ENCODE measurements around the gene DYNC2I2.

- TF ChIP-seq CTCF (IDR thresholded peaks at IDR 0.05) (no peak), POLR2A (IDR thresholded peaks at IDR 0.05) (no peak)
These were observed 30.5 kb downstream of the DYNC2I2 start for GRCh38 chr9:128626181-128626580.

Data from lower leg skin (tissue), 3 donors.